HFF-Myc (cell line): ENCODE measurements around the gene VWC2L.

Experiments used
- DNase-seq: peaks from one replicate; pipeline ENCODE4 v3.0.0-alpha.2; 2011; ENCODE audit warnings: low read depth; ENCODE audit errors: extremely low read depth
- H3K4me3 ChIP-seq: replicated peaks from 2 replicates; pipeline ENCODE4 v1.5.1; 2011; ENCODE audit warnings: low read depth, mild to moderate bottlenecking, control low read depth, low read length
- TF ChIP-seq, protein P1 (sequence below): IDR thresholded peaks from 2 replicates; pipeline ENCODE4 v1.5.1; 2012; ENCODE audit warnings: mild to moderate bottlenecking, low read depth, low read length, control low read depth; ENCODE audit errors: missing control alignments

The VWC2L gene

DNA sequence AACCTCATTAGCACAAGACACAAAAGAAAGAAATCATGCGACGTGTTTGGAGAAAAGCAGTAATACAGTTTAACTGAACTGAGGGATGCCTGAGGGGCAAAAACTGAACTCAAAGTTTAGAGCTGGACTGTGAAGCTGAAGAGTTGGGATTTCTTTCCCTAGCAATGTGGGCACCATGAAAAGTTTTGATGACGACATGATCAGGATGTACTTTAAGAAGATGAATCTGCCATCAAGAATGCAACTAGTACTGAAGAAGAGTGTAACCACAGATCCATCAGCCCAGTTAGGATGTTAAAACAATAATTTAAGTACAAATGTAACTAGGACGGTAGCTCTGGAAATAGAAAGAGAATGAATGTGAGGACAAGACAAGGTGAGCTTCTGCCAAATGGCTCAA is 196.2 kb downstream of the VWC2L start:
- TF ChIP-seq, protein P1, sequence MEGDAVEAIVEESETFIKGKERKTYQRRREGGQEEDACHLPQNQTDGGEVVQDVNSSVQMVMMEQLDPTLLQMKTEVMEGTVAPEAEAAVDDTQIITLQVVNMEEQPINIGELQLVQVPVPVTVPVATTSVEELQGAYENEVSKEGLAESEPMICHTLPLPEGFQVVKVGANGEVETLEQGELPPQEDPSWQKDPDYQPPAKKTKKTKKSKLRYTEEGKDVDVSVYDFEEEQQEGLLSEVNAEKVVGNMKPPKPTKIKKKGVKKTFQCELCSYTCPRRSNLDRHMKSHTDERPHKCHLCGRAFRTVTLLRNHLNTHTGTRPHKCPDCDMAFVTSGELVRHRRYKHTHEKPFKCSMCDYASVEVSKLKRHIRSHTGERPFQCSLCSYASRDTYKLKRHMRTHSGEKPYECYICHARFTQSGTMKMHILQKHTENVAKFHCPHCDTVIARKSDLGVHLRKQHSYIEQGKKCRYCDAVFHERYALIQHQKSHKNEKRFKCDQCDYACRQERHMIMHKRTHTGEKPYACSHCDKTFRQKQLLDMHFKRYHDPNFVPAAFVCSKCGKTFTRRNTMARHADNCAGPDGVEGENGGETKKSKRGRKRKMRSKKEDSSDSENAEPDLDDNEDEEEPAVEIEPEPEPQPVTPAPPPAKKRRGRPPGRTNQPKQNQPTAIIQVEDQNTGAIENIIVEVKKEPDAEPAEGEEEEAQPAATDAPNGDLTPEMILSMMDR: no peak
- no peak overlapping the region for H3K4me3 ChIP-seq
- no peak for DNase-seq

DNA sequence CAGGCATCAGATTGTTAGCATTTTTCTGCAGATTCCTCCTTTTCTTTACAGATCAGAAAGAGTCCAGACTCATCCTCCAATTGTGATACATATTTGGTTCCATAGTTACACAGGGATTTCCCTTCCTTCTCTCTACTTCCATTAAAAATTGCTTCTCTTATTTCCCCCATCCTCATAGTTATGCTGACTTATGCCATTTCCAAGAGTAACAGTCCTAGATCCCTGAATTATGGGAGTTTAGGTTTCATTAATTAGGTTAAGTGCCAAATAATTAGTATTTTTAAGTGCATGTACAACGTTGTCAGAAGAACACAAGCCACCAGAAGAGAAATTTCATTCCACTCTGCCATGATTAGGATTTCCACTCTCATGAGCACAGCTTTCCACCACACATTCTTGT is 200.2 kb downstream of the VWC2L start:
- no peak overlapping the region for H3K4me3 ChIP-seq
- TF ChIP-seq, protein P1: no peak
- no peak for DNase-seq

DNA sequence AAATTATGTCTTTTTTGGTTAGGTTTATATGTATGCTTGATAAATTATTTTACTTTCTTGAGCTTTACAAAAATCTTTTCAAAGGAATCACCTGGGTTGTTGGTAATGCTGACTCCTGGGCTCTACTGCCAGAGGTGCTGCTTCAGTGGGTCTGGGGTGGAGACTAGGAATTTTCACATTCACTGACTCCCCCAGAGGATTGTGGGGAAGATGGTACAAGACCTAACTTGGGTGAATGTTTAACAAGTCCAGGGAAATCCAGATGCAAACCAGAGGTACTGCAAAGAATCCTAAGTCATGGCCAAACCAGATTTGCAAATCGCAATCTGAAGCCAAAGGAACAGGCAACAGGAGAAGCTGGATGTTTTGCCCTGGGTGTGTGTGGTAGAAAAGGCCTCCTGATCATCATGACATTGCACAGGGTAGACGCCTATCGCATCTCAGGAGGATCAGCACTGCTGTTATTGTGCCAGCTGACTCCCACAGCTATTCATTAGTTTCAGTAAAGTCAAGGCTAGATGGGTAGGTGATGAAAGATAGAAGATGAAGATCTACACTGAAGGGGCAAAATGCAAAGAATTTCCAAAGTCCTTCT is 213.4 kb downstream of the VWC2L start:
- H3K4me3 ChIP-seq: no peak overlapping the region
- DNase-seq: no peak
- TF ChIP-seq, protein P1: no peak

DNA sequence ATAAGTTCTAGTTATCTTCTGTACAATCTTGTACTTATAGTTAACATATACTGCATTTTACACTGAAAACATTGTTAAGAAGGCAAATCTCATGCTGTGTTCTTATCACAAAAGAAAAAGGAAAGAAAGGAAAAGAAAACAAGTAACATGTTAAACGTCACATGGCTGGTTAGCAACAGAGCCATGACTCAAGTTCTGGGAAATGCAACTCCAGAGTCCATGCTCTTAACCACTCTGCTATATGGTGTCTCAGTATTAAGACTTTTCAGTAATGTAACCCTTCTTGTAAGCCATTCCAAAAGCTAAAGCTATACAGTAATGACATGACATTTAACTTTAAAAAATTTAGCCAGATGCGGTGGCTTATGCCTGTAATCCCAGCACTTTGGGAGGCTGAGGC is 217.2 kb downstream of the VWC2L start:
- no peak overlapping the region for H3K4me3 ChIP-seq
- TF ChIP-seq, protein P1: no peak
- DNase-seq: no peak
